GM18858 (cell line): ENCODE results near the gene PPP1R11.
"Not testable (repeated sequence)": the region's sequence is repeated elsewhere in the genome, so short reads cannot be mapped to it uniquely, and the experiment has no call there.

Experiments
- ATAC-seq: cut with Tn5 transposase; IDR thresholded peaks from one replicate; pipeline ENCODE4 v1.9.1; 2021; ENCODE audit not compliant: unreplicated experiment

PPP1R11 gene

DNA sequence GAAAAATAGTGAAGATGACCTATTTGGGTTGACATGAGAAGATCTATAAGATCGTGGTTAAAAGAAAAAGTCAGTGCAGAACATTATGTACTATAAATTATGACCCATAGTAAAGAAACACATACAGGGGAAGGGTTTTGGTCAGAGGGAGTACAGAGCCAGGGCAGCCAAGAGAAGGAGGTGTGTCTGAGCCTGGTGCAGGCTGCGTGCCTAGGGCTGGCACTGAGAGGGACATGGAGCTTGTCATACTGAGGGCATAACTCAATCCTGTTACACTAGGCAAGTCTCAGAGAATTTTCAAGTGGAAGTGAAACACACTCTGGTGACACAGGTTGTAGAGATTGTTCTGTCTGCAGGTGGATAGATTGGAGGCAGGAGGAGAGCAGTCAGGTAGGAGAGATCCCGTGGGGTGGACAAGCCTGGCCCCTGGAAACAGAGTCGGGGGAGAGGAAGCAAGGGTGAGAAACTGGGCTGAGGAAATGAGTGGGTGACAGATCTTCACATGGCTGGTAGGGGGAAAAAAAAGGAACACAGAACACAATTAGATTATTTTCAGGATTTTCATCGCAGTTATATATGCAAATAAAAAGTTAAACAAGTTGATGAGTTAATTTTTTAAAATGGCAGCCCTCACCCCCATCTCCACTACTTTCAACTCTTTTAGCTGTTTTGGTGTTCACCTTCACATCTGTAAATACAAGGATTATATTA is 27.1 kb downstream of the PPP1R11 start:
- ATAC-seq, result no peak

DNA sequence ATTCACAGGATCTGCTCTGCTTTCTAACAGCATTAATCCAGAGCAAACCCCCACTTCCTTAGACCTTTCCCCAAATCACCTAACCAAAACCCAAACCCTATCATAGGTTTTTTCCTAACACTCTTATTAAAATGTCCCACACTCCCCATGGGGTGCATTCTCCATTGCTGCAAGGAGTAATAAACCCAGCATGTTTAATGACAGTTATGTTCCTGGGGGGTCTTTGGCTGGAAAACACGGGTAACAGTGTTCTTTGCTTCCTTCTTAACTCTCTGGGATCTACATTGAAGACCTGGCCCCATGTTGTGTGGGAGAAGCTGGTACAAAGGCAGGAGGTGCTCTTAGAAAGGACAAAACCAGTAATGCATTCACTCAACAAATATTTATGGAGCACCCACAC is 29.8 kb downstream of the PPP1R11 start:
- ATAC-seq, result no peak

DNA sequence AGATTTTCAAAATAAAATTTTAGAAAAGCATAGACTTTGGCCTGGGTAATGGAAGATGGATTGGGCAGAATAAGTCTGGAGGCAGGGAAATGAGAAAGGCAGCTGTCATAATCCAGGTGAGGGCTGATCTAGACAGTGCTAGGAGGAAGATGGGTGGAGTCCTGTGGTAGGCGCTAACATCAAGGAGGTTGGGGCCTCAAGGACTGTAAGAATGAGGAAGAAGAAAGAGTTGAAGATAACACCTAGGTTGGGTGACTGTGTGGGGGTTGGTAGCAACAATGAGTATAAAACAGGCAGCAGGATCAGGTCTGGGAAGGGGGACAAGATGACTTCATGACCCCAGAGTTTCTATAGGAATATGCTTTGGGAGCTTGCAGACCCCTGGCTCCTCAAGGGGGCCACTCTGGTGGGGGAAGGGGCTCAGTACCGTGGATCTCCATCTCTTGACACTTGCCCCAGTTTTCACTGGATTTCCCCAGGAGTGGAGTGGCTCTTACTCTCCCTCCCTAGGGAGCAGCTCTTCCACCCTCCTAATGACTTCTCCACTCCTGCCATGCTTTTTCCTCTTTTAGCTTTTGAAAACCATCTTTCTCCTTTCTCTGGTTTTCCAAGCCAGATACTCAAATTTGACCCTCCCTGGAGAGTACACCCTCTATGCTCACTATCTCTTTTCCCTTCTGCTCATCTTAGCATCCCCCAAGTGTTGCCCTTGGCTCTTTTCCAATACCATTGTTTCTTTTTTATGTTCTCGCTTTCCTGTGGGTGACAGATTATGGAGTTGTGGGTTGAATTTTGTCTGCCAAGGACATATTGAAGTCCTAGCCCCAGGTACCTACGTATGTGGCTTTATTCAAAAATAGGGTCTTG is 31.1 kb downstream of the PPP1R11 start:
- no peak for ATAC-seq

DNA sequence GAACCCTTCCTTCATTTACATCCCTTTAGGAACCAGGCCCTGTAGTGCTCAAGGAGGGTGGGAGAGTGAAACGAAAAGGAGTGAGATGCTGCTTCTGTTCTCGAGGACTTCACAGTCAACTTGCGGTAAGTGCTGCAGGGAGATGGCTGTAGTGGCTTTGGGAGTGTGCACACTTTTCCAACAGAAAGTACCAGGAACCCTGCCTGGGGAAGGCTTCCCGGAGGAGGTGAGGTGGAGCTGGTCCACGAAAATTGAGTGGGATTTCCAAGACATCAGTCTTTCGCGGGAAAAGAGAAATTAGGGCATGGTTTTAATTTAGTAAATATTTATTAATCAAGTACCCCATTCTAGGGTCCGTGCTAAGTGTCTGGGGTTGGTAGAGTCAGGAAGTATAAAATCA is 33.2 kb downstream of the PPP1R11 start:
- ATAC-seq, result no peak

GRCh38 chr6:30100585-30101443 is 33.8 kb downstream of the PPP1R11 start:
- no peak for ATAC-seq

GRCh38 chr6:30101444-30102413 is 34.7 kb downstream of the PPP1R11 start:
- no peak for ATAC-seq

DNA sequence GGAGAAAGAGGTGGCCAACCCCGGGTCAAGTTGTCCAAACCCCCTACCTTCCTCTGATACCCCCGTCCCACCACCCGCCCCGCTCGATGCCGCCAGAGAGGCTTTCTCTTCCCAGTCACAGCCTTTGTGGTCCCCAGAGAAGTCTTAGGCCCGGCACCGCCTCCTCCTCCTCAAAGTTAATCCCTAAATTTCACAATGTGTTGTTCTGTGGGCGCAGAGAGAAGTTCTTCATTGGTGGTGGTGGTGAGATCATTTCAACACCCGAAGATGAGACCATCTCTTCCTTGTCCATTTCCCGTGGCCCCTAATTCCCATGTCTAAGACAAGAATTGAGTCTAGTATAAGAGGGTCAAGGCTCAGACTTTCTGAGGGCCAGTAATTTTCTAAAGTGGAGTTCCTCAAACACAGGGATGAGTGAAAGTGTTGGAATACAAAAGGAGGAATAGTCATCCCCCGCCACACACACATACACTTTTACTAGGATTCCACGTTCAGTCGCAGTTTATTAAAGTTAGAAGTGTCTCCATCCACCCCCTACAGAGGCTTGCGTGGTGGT is 35.5 kb downstream of the PPP1R11 start:
- ATAC-seq, result no peak

DNA sequence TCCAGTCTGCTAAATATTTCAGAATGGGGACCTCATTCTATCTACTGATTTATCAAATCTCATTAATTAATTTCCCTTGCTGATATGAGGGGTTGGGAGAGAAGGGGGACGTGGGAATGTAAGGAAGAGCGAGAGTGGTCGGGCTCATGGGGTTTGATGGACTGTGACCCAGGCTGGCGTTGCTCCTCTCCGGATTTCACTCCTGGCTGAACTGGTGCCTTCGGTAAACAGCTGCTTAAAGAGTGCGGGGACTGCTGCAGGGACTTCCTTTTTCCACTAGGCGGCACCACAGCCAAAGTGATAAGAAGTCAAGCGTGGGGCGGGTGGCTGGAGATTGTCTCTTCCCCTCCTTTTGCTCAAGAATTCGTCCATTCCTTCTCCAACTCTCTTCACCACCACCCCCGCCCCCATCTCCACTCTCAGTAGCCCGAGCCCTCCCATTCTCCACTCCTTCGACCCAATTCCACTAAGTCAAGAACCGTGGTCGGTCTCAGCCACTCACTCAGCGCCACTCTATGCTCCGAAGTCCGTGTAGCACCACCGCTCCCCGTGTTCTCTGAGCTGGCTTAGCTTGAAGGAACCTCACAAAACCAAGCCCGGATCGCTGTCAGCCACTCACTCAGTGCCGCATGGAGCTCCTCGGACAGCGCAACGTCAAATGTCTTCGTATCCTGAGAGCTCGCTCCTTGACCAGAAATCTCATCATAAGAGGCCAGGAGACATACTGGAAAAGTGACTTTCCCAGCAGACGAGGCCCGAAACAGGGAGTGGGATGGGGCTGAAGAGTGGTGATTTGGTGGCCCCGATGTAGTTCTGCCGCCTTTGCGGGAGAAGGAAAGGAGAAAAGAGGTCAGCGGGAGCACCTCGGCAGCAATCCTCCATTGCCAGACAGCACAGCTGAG is 36.2 kb downstream of the PPP1R11 start:
- no peak for ATAC-seq

DNA sequence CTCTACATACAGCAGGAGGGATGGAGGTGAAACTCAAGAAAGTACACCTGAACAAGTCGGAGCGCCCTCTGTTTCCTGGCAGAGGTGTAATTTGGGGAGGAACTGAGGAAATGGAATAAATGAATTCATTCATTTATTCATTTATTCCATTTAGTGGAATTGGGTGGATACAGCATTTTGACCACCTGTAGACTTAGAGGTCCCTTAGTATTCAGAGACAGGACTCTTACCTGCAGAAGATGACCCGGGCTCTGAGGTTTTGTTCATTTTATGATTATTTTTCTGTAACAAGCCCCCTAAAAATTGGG is 36.8 kb downstream of the PPP1R11 start:
- no peak for ATAC-seq

DNA sequence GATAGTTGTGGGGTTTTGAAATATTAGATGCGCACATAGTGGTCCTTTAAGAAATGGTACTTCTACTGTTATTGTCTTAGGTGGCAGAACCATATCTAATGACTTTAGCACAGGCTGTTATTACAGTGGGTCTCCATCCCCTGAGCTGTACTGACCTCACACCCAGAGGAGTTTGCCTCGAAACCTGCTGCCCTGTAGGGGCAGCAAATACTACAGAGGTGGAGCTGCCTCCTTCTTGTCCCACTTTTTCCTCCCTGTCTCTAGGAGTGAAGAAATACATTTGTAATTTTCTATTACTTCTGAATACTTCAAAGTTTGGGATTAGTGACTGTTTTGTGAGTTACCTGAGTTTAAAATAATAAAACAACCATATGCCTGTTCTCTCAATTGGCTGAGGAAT is 37.7 kb downstream of the PPP1R11 start:
- ATAC-seq, result no peak

- no peak for ATAC-seq
Measured at GRCh38 chr6:30111266-30111856, 44.4 kb downstream of the PPP1R11 start.

- no peak for ATAC-seq
Measured at GRCh38 chr6:30112402-30112994, 45.5 kb downstream of the PPP1R11 start.

GRCh38 chr6:30113003-30113759 is 46.2 kb downstream of the PPP1R11 start, which contains the start of gene TRIM31:
Gene TRIM31, minus strand, starts transcription at chr6:30113090. Its CDS starts 285 bp downstream, at chr6:30112805.
- peak; percentile 68 for ATAC-seq

DNA sequence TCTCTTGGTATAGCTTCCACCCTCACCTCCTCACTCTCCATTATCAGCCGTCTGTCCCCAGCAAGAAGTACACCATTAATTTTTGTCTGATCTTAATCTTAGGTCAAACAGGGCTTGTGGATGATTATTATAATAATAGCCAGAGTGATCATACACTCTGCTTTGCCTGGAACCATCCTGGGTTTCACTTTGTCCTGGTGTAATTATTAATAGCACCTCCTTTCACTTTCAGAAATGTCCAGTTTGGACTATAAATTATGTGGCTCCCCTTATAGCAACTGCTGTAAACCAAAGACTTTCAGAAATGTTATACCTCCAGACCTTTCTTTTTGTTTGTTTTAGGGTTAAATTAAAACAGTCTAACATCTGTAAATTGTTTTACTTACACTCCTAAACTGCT is 46.8 kb downstream of the PPP1R11 start:
- ATAC-seq, result no peak

GRCh38 chr6:30116724-30117123 is 49.7 kb downstream of the PPP1R11 start:
- no peak for ATAC-seq

- ATAC-seq, result not testable (repeated sequence)
Measured at GRCh38 chr6:30118691-30119090, 51.7 kb downstream of the PPP1R11 start.
